ENCODE measurements around the gene CORO2B. TPM values are rescaled to one million over a fixed set of nuclear protein-coding genes. Genes with fewer than 3 reads are reported as not detected.

The CORO2B gene
- total RNA-seq, 1 donor from 2014 or later = 16.3 TPM

DNA sequence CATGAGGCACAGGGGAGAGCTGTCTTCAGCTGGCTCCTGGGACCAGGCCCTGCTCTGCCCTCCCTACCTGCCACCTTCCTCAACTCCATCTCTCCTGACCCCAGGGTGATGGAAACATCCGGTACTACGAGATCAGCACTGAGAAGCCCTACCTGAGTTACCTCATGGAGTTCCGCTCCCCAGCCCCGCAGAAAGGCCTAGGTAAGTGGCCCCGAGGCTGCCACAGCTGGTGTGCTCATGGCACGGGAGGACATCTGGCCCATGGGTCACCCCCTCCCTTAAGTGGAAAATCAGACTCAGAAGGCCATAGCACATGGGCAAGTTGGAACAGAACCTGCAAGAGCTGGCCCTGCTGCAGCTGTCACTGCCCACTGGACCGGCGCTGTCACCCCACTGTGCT, 136.3 kb downstream of the CORO2B start:
- DNase-seq = no peak
- Mint-ChIP-seq H3K27me3 (ENCODE audit: unreplicated experiment) (peaks cover 3% of the 10 kb centered on the region), H3K9me3 (ENCODE audit: unreplicated experiment) (peaks cover 4% of the 10 kb centered on the region), H3K4me1 (ENCODE audit: low read depth, unreplicated experiment) (no peaks in the 10 kb centered on the region), H3K36me3 (ENCODE audit: unreplicated experiment) (peaks cover 12% of the 10 kb centered on the region), H3K4me3 (ENCODE audit: unreplicated experiment) (no peak overlapping the region), H3K27ac (ENCODE audit: unreplicated experiment) (no peak overlapping the region)
- TF ChIP-seq, protein P1, sequence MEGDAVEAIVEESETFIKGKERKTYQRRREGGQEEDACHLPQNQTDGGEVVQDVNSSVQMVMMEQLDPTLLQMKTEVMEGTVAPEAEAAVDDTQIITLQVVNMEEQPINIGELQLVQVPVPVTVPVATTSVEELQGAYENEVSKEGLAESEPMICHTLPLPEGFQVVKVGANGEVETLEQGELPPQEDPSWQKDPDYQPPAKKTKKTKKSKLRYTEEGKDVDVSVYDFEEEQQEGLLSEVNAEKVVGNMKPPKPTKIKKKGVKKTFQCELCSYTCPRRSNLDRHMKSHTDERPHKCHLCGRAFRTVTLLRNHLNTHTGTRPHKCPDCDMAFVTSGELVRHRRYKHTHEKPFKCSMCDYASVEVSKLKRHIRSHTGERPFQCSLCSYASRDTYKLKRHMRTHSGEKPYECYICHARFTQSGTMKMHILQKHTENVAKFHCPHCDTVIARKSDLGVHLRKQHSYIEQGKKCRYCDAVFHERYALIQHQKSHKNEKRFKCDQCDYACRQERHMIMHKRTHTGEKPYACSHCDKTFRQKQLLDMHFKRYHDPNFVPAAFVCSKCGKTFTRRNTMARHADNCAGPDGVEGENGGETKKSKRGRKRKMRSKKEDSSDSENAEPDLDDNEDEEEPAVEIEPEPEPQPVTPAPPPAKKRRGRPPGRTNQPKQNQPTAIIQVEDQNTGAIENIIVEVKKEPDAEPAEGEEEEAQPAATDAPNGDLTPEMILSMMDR (IDR thresholded peaks at IDR 0.05; ENCODE audit: partially characterized antibody, unreplicated experiment) = no peak

DNA sequence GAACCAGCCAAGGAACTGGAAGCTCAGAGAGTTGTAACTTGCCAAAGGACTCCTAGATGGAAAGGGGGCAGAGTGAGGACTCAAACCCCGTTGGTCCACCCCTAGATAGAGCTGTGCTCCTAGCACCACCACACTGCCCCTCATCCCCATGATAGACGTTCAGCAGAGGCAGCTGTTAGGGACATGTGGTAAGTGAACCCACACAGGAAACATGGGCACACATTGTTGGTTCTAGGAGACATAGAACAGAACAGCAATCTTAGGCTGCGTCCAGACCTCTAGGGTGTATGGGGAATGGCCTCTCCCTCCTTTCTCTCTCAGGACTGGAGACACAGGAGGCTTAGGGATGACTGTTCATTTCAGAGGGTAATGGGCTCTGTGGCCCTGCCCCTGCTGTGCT, 139.2 kb downstream of the CORO2B start:
- peaks cover 4% of the 10 kb centered on the region for H3K27me3 Mint-ChIP-seq (ENCODE audit: unreplicated experiment)
- H3K4me3 Mint-ChIP-seq (ENCODE audit: unreplicated experiment) = no peak overlapping the region
- no peak for DNase-seq
- no peak overlapping the region for H3K27ac Mint-ChIP-seq (ENCODE audit: unreplicated experiment)
- H3K9me3 Mint-ChIP-seq (ENCODE audit: unreplicated experiment) = peaks cover 5% of the 10 kb centered on the region
- H3K4me1 Mint-ChIP-seq (ENCODE audit: low read depth, unreplicated experiment) = no peaks in the 10 kb centered on the region
- H3K36me3 Mint-ChIP-seq (ENCODE audit: unreplicated experiment) = peaks cover 12% of the 10 kb centered on the region
- TF ChIP-seq, protein P1 (IDR thresholded peaks at IDR 0.05; ENCODE audit: partially characterized antibody, unreplicated experiment) = no peak

DNA sequence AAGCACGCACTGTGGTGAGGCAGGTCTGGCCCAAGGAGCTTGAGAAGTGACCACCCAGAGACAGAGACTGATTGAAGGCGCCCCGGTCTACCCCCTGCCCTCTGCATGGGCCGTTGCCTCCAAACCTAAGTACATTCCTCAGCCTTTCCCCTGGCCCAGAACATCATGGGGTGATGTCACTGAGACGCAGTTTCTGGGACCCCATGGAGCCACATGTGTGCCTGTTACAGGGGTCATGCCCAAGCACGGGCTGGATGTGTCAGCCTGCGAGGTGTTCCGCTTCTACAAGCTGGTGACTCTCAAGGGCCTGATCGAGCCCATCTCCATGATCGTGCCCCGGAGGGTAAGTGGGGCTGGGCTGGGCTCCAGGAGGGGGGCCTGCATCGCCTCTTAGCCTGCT, 139.7 kb downstream of the CORO2B start:
- Mint-ChIP-seq H3K27ac (ENCODE audit: unreplicated experiment) (no peak overlapping the region), H3K27me3 (ENCODE audit: unreplicated experiment) (peaks cover 4% of the 10 kb centered on the region), H3K36me3 (ENCODE audit: unreplicated experiment) (peaks cover 12% of the 10 kb centered on the region), H3K4me3 (ENCODE audit: unreplicated experiment) (no peak overlapping the region), H3K9me3 (ENCODE audit: unreplicated experiment) (peaks cover 5% of the 10 kb centered on the region), H3K4me1 (ENCODE audit: low read depth, unreplicated experiment) (no peaks in the 10 kb centered on the region)
- no peak for DNase-seq
- TF ChIP-seq, protein P1 (IDR thresholded peaks at IDR 0.05; ENCODE audit: partially characterized antibody, unreplicated experiment) = no peak

DNA sequence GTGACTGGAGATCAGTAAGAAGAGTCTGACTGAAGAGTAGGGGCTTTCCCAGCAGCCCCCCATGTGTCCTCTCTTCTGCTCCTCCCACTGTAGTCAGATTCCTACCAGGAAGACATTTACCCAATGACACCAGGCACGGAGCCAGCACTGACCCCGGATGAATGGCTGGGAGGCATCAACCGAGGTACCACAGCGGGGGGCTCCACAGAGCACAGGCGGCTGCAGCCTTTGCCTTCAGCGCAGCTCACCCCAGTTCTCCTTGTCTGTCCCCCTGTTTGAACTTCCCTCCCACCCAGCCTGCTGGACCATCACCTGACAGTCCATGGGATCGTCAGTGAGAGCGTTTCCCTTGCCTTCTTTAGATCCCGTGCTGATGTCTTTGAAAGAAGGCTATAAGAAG, 140.3 kb downstream of the CORO2B start:
- Mint-ChIP-seq H3K4me1 (ENCODE audit: low read depth, unreplicated experiment) (no peaks in the 10 kb centered on the region), H3K4me3 (ENCODE audit: unreplicated experiment) (no peak overlapping the region), H3K27me3 (ENCODE audit: unreplicated experiment) (peaks cover 4% of the 10 kb centered on the region), H3K27ac (ENCODE audit: unreplicated experiment) (no peak overlapping the region), H3K36me3 (ENCODE audit: unreplicated experiment) (peaks cover 12% of the 10 kb centered on the region), H3K9me3 (ENCODE audit: unreplicated experiment) (peaks cover 5% of the 10 kb centered on the region)
- no peak for DNase-seq
- TF ChIP-seq, protein P1 (IDR thresholded peaks at IDR 0.05; ENCODE audit: partially characterized antibody, unreplicated experiment) = no peak

DNA sequence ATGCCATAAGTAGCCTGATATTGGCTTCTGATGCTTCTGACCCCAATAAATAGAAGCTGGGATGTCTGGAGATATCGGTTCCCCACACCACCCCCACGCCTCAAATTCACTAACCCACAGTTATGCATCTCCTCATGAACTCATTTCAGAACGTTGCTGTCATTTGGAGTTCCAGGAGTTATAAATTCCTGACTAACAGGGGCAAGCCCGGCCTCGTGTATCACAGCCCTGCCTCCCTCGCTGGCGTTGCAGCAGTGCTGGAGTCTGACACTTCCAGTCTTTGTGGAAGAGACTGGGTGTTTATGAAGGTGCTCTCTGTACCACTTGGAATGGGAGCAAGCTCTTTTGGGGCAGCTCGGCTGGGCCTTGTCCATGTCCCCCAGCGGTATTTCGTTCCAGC, 140.9 kb downstream of the CORO2B start:
- H3K4me3 Mint-ChIP-seq (ENCODE audit: unreplicated experiment) = no peak overlapping the region
- H3K27ac Mint-ChIP-seq (ENCODE audit: unreplicated experiment) = no peak overlapping the region
- TF ChIP-seq, protein P1 (IDR thresholded peaks at IDR 0.05; ENCODE audit: partially characterized antibody, unreplicated experiment) = no peak
- DNase-seq = no peak
- peaks cover 4% of the 10 kb centered on the region for H3K27me3 Mint-ChIP-seq (ENCODE audit: unreplicated experiment)
- H3K36me3 Mint-ChIP-seq (ENCODE audit: unreplicated experiment) = peaks cover 12% of the 10 kb centered on the region
- H3K9me3 Mint-ChIP-seq (ENCODE audit: unreplicated experiment) = peaks cover 5% of the 10 kb centered on the region
- no peaks in the 10 kb centered on the region for H3K4me1 Mint-ChIP-seq (ENCODE audit: low read depth, unreplicated experiment)
